ENCODE measurements around the gene ATP2A3. TPM values are rescaled to one million over a fixed set of nuclear protein-coding genes. Genes with fewer than 3 reads are reported as not detected.

The ATP2A3 gene
- total and polyA plus RNA-seq, 8 donors = 17.8 to 67.7 (median 42.3) TPM

DNA sequence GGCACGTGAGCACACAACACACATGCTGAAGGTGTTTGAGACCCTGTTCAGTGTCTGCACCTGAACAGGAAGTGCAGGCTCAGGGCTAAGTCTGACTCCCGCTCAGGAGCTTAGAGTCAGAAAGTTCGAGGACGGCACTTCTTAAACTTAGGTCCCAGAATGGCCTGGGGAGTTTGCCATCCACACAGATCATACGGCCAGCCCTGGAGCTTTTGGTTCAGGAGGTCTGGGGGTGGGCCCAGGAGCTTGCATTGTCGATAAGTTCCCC lies 67.3 kb downstream of the ATP2A3 start:
- peak overlapping the region in 1 of 4 donors; percentile 79 for H3K27ac ChIP-seq
- H3K9me3 ChIP-seq = no peaks in the 10 kb centered on the region
- intact Hi-C loops (cut with DNase I) = no loop called here
- H3K4me1 ChIP-seq = peaks cover 28 to 43% (median 35%) of the 10 kb centered on the region in 3 donors
- no peak for FAIRE-seq
- DNase-seq = no peak
- no peak for ATAC-seq
- no peaks in the 10 kb centered on the region for H3K36me3 ChIP-seq
- TF ChIP-seq, protein P1, sequence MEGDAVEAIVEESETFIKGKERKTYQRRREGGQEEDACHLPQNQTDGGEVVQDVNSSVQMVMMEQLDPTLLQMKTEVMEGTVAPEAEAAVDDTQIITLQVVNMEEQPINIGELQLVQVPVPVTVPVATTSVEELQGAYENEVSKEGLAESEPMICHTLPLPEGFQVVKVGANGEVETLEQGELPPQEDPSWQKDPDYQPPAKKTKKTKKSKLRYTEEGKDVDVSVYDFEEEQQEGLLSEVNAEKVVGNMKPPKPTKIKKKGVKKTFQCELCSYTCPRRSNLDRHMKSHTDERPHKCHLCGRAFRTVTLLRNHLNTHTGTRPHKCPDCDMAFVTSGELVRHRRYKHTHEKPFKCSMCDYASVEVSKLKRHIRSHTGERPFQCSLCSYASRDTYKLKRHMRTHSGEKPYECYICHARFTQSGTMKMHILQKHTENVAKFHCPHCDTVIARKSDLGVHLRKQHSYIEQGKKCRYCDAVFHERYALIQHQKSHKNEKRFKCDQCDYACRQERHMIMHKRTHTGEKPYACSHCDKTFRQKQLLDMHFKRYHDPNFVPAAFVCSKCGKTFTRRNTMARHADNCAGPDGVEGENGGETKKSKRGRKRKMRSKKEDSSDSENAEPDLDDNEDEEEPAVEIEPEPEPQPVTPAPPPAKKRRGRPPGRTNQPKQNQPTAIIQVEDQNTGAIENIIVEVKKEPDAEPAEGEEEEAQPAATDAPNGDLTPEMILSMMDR (IDR thresholded peaks at IDR 0.05) = no peak
- WGBS, 2 donors = 85 to 86% methylated on average over 6 of the region's 6 CpGs
- no peaks in the 10 kb centered on the region for H3K27me3 ChIP-seq
- H3K4me3 ChIP-seq = no peak overlapping the region

DNA sequence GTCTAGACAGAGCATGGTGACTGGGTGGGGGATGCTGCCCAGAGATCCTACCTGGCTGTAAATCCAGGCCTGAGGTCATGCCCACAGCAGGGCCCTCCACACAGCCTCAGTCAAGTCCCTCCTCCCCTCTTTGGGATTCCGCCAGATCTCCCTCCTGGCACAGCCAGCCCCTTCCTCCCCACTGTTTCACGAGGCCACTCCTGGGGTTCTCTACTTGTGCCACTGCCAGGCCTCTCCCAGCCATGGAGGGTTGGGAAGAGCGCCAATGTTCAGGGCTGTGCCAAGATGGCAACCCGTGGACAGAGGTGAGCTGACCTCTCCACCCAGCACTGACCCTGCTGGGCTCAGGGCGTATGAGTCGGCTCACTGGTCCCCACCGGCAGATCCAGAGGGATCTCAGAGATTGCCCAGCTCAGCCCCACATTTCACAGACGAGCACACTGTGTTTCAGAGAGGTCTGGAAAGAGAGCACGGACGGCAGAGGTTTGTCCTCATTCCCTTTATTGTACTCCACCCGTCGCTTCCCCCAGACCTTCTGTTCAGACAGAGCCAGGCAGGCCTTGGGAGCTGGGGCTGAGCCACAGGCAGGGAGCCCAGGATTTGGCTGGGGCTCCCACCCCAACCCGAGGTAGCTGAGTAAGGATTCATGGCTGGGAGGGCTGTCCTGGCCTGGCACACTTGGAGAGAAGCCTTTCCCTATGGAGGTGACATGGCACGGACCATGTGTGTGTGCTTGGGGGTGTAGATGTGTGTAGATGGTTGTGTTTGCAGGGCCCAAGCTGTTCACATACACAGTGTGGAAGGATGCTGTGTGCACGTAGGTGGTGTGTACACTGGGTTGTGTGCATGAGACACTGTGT lies 67.9 kb downstream of the ATP2A3 start:
- intact Hi-C loops (cut with DNase I) = no loop called here

GRCh38 chr17:3895354-3895753 lies 68.9 kb downstream of the ATP2A3 start:
- no peaks in the 10 kb centered on the region for H3K27me3 ChIP-seq
- H3K27ac ChIP-seq = peak overlapping the region; percentile 26 to 79 (median 56)
- peaks cover 28 to 39% (median 30%) of the 10 kb centered on the region in 3 donors for H3K4me1 ChIP-seq
- FAIRE-seq (no peak), DNase-seq (no peak), ATAC-seq (no peak)
- TF ChIP-seq, protein P1 (IDR thresholded peaks at IDR 0.05) = no peak
- 69 to 89% methylated on average over 3 of the region's 3 CpGs for WGBS, 2 donors
- no peaks in the 10 kb centered on the region for H3K9me3 ChIP-seq
- H3K36me3 ChIP-seq = no peaks in the 10 kb centered on the region
- H3K4me3 ChIP-seq = no peak overlapping the region
- intact Hi-C loops (cut with DNase I) = no loop called here

More for the DNA sequence above, 67.9 kb downstream of the ATP2A3 start:
- peak in 4 of 6 donors; percentile 64 to 75 (median 68) for DNase-seq
- ATAC-seq = no peak
- 57 to 59% methylated on average over 14 to 15 of the region's 15 CpGs for WGBS, 2 donors
- Histone ChIP-seq H3K27ac (peak overlapping the region in 3 of 4 donors; percentile 26 to 79 (median 77)), H3K4me3 (no peak overlapping the region), H3K9me3 (no peaks in the 10 kb centered on the region), H3K4me1 (peaks cover 28 to 38% (median 37%) of the 10 kb centered on the region in 3 donors), H3K27me3 (no peaks in the 10 kb centered on the region), H3K36me3 (no peaks in the 10 kb centered on the region)
- TF ChIP-seq, protein P1 (IDR thresholded peaks at IDR 0.05) = no peak
- FAIRE-seq = no peak

DNA sequence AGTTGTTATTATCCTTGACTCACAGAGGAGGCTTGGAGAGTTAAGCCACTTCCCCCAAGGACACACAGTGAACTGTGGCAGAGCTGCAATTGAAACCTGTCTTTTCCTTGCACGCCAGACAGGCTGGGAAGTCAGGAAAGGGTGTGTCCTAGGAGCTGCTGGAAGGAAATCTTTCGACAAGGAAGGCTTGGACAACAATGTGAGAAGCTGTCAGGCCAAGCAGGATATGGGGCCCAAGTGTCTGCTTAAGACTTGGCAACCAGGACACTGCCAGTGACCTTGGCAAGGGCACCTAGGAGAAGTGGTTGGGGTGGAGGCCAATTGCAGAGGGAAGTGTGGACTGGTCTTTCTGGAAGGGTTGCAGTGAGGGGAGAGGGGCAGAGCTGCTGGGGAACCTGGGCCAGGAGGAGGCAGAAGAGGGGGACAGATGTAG lies 69.3 kb downstream of the ATP2A3 start:
- Histone ChIP-seq H3K9me3 (no peaks in the 10 kb centered on the region), H3K4me1 (peaks cover 28 to 41% (median 29%) of the 10 kb centered on the region in 3 donors), H3K27me3 (no peaks in the 10 kb centered on the region), H3K27ac (peak overlapping the region; percentile 28 to 79 (median 56)), H3K4me3 (no peak overlapping the region), H3K36me3 (no peaks in the 10 kb centered on the region)
- ATAC-seq = peak; percentile 5 to 37 (median 20)
- WGBS, 2 donors = 20 to 28% methylated on average over 2 of the region's 2 CpGs
- no peak for FAIRE-seq
- TF ChIP-seq, protein P1 (IDR thresholded peaks at IDR 0.05) = no peak
- peak in 5 of 6 donors; percentile 55 to 74 (median 68) for DNase-seq
- intact Hi-C loops (cut with DNase I) = no loop called here

DNA sequence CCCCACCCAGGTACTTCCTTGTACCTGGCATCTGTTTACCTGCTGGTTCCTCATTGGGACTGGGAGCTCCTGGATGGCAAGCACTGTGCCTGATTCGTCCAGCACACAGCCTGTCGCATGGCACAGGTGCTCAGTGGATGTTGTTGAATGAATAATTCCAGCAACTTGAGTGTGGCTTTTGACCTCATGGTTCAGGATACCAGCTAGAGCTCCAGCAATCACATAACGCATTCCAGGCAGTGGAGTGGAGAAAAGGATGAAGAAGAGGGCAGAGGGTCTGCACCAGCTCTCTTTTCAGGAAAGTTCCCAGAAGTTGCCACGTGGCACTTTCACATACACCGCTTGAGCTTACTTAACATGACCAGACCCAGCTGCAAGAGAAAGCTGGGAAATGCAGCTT lies 70.0 kb downstream of the ATP2A3 start:
- 39 to 50% methylated on average over 5 of the region's 5 CpGs for WGBS, 2 donors
- Histone ChIP-seq H3K27ac (peak overlapping the region in 3 of 4 donors; percentile 28 to 79 (median 77)), H3K36me3 (no peaks in the 10 kb centered on the region), H3K4me3 (no peak overlapping the region), H3K27me3 (no peaks in the 10 kb centered on the region), H3K9me3 (no peaks in the 10 kb centered on the region), H3K4me1 (peaks cover 28 to 42% (median 29%) of the 10 kb centered on the region in 3 donors)
- no peak for FAIRE-seq
- TF ChIP-seq, protein P1 (IDR thresholded peaks at IDR 0.05) = no peak
- ATAC-seq = no peak
- DNase-seq = no peak
- intact Hi-C loops (cut with DNase I) = no loop called here
